ENCODE results near the gene DNM2.
"Not testable (repeated sequence)": the region's sequence is repeated elsewhere in the genome, so short reads cannot be mapped to it uniquely, and the experiment has no call there.

Gene DNM2

DNA sequence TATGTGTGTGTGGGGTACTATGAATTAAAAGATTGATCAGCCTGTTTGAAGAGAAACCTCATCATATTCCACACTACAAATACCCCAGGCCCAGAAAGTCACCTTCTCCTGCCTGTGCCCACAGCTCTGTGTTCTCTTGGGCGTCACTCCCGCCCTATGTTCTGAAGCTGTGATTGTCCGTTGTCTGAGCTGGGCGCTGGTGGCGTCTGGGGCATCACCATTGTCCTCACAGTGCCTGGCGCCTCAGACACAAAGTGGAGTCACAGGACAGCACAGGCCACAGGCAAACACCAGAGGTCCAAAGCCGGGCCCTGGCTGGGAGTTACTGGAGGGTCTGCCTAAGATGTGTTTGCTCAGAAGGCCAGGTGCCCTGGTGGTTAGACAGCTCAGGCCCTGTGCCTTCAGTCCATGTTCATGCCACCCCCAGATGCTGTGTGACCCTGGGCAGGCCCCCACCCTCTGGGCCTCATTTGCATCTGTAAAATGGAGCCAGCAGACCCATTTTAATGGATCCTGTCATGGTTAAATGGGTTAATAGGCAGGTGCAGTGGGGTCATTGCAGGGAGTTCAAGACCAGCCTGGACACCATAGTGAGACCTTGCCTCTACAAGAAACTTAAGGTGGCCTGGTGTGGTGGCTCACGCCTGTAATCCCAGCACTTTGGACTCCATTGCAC is 34.5 kb downstream of the DNM2 start:
- DNase-seq (ENCODE audit: low read depth): no peak

DNA sequence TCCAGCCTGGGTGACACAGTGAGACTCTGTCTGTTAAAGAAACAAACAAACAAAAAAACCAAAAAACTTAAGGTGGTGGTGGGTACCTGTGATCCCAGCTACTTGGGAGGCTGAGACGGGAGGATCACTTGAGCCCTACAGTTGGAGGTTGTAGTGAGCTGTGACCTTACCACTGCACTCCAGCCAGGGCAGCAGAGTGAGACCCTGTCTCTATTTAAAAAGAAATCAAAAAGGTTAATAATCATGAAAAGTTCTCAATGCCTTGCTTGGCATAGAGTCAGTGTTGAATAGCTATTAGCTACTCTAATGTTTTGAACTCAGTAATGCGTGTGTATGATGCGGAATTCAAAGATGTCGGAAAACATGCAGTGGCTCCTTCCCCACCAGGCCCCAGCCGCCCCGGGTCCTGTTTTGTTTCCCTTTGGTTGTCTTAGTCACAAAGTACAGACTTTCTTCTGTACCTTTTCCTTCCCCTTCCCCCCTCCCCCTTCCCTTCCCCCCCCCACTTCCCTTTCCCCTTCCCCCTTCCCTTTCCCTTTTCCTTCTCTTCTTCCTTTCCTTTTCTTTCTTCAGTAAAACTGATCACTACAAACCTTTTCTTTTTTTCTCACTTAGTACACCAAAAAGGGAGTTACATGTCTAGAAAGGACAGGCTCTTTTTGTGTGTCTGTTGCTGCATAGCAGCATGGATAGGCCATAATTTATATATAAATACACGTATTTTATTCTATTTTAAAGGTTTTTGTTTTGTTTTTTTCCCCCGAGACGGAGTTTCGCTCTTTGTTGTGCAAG is 35.2 kb downstream of the DNM2 start:
- no peak for DNase-seq (ENCODE audit: low read depth)

DNA sequence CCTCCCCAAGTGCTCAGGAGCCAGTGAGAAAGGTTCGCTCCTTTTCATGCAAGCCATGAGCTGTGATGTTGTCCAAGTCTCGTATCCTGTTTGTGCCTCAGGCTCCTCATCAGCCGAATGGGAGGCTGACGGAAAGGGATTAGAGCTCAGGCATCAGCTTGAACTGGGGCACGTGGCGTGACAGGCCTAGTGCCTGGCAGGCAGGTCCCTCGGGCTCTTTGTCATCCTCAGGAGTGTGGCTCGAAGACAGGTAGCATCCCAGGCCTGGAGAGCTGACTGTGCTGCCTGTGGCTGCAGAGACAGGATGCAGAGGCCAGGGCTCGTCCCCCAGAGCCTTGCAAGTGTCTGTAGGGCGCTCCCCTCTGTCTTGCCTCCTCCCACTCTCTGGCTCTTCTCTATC is 38.5 kb downstream of the DNM2 start:
- no peak for DNase-seq (ENCODE audit: low read depth)

DNA sequence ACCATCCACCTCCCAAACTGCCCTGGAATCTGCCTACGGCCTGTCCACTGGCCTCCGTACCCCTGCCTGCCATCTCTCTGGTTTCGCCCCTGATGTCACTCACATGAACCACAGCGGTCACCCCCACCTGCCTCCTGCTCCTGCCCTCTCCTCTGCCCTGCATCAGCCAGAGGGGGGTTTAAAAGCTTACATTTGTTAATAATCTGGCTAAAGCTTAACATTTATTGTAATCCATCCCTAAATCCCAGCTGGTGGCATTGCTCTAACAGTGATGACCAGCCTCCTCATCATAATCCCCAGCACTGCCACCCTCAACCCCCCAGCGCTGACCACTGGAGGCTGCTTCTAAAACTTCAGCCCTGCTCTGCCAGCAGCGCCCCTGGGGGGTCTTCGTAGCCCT is 38.9 kb downstream of the DNM2 start:
- no peak for DNase-seq (ENCODE audit: low read depth)

DNA sequence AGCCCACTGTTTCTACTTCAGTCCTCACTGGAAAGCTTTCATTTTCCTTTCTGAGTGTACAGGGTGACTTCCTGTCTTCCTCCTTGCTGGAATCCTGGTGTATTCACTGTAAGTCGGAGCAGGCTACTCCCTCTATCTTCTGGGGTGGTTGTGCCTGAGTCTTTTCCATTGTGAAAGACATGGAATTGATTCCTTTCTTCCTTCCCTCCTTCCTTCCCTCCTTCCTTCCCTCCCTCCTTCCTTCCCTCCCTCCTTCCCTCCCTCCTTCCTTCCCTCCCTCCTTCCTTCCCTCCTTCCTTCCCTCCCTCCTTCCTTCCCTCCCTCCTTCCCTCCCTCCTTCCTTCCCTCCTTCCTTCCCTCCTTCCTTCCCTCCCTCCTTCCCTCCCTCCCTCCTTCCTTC is 40.2 kb downstream of the DNM2 start:
- not testable (repeated sequence) for DNase-seq (ENCODE audit: low read depth)

DNA sequence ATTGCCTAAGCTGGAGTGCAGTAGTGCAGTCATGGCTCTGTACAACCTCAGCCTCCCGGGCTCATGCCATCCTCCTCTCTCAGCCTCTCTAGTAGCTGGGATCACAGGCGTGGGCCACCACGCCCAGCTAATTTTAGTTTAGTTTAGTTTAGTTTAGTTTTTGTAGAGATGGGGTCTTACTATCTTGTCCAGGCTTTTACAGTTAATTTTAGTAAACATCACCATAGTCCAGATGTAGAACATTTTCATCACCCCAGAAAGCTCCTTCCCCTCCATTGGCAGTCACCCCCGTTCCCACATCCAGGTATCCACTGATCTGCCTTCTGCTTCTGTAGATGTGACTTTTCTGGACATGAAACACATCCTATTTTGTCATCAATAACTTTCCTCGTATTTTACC is 41.1 kb downstream of the DNM2 start:
- no peak for DNase-seq (ENCODE audit: low read depth)

DNA sequence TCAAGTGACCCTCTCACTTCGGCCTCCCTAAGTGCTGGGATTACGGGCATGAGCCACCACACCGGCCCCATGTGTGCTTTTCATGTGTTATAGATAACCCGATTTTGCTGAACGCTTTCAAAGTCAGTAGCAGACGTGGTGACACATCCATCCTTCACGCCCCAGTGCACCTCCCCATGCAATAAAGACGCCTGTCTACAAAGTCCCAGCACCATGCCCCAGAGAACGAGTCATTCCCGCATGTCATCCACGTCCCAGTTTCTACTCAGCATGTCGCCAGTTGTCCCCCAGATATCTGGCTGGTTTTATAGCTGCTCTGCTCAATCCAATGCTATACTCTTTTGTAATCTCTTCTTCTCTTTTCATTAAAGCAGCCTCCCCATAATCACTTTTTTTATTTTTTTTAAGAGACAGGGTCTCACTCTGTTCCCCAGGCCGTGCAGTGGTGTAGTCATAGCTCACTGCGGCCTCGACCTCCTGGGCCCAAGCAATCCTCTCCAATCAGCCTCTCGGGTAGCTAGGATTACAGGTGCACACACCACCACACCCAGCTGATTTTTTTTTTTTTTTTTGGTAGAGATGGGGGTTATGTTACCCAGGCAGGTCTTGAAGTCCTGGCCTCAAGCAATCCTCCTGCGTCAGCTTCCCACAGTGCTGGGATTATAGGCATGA is 42.5 kb downstream of the DNM2 start:
- DNase-seq (ENCODE audit: low read depth): peak; percentile 26

DNA sequence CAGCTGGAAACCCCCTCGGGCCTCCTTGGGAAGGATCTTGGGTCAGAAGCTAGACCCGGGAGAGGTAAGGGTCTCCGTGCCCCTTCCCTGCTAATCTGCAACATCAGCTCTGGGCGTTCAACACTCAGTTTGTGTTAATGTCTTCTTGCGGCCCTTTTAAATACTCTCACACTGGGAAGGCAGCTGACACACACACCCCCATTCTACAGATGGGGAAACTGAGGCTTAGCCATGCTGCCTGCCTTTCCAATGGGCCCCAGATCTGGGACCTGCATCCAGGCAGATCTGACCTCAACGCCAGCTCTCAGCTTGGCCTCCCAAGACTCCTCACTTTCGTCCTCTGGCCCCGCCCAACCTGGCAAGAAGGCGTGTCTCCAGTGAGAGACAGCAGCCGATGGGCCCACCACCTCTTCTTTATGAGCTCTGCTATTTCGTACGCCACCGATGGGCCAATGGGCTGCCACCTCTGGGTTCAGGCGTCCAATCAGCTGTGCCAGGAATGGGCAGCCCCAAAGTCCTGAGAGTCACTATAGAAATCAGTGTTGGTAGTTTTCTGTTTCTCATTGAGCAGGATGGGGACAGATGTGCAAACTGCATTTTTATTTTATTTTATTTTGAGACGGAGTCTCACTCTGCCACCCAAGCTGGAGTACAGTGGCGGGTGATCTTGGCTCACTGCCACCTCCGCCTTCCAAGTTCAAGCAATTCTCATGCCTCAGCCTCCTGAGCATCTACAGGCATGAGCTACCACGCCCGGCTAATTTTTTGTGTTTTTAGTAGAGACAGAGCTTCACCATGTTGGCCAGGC is 43.8 kb downstream of the DNM2 start:
- DNase-seq (ENCODE audit: low read depth): no peak

DNA sequence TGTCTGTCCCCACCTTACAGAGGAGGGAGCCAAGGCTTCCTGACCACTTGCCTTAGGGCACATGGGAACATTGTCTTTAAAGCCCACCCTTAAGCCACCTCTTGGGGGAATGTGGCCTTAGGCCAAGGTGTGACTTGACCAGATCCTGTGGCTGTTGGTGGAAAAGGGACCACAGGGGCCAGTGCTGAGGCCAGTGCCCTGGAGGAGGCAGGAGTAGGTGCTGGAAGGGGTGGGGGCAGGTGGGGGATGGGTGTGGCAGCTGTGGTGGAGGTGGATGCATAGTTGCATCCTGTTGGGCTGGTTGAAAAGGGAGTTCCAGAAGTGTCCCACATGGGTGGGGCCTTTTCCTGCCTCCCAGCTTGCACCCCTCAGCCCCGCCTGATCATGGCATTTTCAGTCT is 44.8 kb downstream of the DNM2 start:
- no peak for DNase-seq (ENCODE audit: low read depth)

DNA sequence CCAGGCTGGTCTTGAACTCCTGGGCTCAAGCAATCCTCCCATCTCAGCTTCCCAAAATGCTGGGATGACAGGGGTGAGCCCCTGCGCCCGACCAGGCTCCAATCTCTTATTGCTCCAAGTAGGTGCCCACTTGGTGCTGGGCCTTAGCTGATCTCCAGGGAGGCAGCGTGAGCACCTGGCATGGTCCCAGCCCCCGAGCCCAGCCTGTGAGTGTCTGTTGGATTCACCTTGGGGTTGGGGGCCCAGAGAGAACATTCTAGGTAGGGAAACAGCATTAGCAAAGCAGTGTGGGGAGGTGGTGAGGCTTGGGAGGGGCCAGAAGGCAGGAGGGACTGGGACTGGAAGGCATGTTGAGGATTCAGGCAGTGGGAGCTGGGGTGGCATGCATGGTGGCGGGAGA is 45.5 kb downstream of the DNM2 start:
- no peak for DNase-seq (ENCODE audit: low read depth)

DNA sequence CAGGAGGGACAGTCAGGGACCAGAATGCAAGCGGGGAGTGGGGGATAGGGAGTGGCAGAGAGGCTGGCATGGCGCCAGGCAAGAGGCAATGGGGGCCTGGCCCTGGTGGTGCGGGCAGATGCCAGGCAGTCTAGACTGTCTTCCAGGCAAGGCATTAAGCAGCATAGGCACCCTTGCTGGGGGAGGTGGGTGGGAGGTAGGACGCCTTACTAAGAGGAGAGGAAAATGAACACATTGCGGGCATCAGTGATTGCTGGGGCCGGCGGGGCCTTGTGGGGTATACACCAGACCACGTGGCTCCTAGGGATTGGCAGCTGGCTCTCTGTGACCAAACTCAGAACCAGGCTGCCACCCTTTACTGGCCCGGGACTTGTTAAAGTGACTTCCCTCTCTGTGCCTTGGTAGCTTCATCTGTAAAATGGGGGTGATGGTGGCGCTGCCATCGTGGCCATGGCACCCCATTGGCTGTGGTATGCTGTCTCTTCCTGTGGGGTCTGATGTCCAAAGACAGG is 46.0 kb downstream of the DNM2 start:
- no peak for DNase-seq (ENCODE audit: low read depth)

DNA sequence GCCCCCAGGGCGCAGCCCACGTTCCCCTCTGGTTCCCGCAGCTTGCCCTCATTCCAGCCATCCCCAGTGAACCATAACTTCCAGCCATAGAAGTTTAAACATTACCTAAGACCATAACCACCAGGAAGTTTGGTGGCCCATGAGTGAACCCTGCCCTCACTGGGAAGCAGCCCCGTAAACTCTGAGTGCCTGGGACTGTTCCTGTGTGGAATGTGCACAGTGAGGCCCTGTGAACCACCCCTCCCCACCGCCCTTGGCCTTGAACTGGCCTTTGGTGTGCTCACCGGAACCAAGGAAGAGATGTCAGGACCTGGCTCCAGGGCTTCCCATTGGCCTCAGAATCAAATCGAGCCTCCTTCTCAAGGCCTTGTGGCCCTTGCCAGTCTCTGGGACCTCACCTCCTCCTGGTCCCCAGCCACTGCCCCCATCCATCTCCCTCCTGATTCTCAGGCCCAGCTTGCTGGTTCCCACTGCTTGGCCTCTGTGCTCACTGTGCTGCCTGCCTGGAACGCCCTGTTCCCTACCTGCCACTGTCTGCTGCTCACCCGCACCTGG is 46.5 kb downstream of the DNM2 start:
- no peak for DNase-seq (ENCODE audit: low read depth)

DNA sequence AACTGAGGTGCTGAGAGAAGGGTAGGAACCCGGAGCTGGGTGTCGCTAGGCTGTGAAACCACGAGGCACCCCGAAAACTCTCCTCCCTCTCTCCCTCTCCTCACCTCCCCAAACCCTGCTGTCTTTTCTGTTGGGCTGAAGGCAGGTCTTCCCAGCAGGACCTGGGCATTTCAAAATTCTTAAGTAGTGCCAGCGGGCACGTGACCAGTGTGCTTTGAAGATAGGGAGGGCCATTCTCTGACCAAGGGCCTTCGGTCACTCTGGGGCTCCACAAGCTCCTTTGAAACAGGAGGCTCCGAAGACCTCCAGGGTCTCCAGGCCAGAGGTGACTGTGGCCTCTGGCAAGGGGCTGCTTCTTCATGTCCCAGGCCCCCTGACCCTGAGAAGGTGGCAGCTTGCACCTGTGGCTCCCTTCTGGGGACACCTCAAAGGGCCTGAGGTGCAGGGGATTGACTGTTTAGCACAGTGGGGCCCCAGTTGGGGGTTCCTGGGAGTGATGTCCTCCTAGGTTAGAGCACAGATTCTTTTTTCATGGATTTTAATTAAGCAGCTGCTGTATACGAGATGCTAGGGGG is 48.3 kb downstream of the DNM2 start:
- no peak for DNase-seq (ENCODE audit: low read depth)

DNA sequence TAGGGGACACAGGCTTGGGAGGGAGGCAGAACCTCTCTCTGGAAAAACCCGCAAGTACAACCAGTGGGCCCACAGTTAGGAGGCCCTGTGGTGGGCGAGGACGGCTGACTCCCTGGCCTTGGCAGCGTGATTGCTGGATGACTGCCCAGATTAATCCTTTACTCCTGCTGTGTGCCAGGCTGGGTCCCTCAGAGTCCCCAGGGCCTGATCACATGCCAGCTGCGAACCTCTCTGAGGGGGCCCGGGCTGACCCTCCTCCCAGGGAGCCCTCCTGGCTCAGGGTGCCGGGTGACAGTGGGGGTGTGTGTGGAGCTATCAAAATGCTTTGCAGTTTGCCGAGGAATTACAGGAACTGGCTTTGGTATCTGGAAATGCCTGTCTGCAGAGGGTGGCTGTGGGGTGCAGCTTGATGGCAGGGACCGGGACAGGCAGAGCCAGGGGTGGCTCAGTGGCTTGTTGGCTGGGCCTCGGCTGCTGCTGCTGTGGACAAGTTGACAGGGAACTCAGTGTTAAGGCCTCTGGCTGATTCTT is 48.9 kb downstream of the DNM2 start:
- no peak for DNase-seq (ENCODE audit: low read depth)

DNA sequence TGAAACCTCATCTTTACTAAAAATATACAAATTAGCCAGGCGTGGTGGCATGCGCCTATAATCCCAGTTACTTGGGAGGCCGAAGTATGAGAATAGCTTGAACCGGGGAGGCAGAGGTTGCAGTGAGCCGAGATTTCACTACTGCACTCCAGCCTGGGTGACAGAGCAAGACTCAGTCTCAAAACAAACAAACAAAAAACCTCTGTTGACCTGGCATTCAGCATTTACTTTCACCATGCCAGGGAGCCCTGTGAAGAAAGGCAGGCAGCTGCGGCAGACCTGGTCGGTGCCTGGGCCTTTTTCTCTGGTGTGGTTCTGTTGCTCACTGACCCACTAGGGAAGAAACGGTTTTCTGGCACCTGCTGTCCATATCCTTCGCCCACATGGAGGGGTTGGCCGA is 49.8 kb downstream of the DNM2 start:
- DNase-seq (ENCODE audit: low read depth): no peak

DNA sequence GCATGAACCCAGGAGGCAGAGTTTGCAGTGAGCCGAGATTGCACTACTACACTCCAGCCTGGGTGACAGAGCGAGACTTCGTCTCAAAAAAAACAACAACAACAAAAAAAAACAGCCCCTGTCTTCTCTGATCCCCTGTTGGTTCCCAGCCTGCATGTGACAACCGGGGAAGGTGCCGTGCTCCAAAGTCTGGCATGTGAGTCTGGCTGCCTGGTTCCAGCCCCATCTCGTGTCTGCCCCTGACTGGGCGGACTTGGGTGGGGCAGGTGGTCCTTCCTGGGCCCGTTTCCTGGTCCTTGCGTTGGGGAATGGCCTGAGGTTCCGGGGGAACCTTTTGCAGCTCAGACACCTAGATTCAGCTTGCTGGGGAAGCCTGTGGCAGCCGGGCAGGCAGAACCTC is 50.5 kb downstream of the DNM2 start:
- no peak for DNase-seq (ENCODE audit: low read depth)

DNA sequence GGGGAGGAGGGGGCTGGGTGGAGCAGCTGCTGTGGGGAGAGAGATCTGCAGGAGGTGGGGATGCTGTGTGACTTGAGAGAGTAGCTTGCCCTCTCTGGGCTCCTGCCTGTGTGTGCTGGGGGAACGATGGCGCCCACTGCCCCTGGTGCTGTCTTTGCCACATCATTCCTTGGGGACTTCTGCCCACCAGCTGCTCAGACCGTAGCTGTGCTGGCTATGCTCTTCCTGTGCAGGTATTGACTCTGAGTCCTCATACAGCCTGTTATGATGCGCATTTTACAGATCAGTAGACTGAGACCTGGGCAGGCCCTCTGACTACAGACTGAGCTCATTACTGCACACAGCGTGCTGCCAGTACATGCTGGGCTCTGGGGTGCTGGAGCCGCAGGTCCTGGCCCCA is 51.1 kb downstream of the DNM2 start:
- DNase-seq (ENCODE audit: low read depth): no peak

DNA sequence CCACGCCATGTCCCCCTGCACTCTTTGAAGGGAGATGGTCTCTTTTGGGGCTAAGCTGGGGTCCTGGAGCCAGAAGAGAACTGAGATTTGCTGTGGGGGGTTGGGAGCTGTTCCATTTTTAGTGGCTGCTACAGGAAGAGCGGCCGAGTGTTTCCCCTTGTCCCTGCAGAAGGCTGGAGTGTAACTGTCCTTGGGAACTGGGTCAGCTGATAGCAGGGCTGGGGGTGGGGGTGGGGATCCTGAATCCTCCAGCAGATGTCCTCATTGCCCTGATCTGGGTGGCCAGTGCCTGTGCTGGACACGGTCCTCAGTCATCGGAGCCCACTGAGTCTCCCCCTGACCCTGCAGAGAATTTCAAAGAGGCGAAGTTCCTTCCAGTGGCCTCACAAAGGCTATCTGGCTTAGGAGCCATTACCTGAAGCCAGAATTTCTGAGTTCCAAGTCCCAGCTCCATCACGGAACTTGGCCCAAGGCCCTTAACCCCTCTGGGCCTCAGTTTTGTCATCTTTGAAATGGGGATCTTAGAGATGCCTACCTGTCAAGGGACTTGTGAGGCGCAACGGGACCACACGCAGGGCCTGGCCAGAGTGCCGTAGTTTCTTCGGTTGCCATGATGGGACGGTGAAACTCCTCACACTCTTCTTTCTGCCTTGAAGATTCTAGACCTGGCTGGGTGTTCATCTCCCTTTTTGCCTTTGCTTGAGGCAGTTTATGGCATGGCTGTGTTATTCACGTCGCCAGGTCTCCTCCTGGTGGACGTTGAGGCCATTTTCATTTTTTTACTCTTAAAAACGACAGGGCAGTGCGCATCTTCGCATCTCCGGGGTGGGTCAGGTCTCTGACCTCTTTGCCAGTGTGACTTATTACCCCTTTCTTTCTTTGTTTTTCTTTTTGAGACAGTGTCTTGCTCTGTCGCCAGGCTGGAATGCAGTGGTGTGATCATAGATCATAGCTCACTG is 51.9 kb downstream of the DNM2 start:
- no peak for DNase-seq (ENCODE audit: low read depth)

DNA sequence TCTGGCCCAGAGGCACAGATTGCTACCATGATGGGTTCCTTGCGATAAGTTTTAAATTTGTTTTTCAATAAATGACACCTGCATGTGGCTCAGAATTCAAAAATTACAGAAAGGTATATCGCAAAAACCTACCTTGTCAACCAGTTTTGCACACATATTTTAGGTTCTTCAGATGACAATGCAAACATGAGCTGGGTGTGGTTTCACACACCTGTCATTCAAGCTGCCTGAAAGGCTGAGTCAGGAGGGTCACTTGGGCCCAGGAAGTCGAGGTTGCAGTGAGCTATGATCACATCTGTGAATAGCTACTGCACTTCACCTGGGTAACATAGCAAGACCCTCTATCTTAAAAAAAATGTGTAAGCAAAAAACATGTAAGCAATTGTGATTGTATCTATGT is 56.1 kb downstream of the DNM2 start:
- no peak for DNase-seq (ENCODE audit: low read depth)

DNA sequence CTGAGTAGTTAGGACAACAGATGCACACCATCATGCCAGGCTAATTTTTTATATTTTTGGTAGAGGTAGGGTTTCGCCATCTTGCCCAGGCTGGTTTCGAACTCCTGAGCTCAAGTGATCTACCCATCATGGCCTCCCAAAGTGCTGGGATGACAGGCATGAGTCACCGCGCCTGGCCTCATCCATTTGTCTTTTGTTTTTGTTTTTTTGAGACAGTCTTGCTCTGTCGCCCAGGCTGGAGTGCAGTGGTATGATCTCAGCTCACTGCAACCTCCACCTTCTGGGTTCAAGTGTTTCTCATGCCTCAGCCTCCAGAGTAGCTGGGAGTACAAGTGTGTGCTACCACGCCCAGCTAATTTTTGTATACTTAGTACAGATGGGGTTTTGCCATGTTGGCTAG is 57.0 kb downstream of the DNM2 start:
- no peak for DNase-seq (ENCODE audit: low read depth)
